B cell (primary cell): ENCODE results near the gene PCK2. TPM values are rescaled to one million over a fixed set of nuclear protein-coding genes. Genes with fewer than 3 reads are reported as not detected.

ENCODE experiments used
- ATAC-seq: fragments of 200-7000 bp; cut with Tn5 transposase; one replicate; pipeline ENCODE4 v1.10.0; 2021; ENCODE audit warnings: low read depth, mild to moderate bottlenecking, moderate number of reproducible peaks, moderate library complexity
- CTCF ChIA-PET: fragments of 350-600 bp; sonication (Branson Sonifier 250); formaldehyde crosslinking; loops from one replicate; lab custom pipeline; 2021; ENCODE audit warnings: antibody characterized with exemption, inconsistent platforms; lab: Charles Lee
- POLR2A ChIA-PET: fragments of 350-600 bp; sonication (Branson Sonifier 250); formaldehyde crosslinking; loops from one replicate; lab custom pipeline; 2021; ENCODE audit warnings: antibody characterized with exemption; lab: Charles Lee
- DNase-seq: peaks from one replicate; pipeline ENCODE4 v3.0.0; 2013
- H2AFZ ChIP-seq: 2 replicates; pipeline ENCODE4 v1.6.1; 2012; ENCODE audit warnings: mild to moderate bottlenecking, low read depth, low read length; ENCODE audit not compliant: insufficient read depth, poor library complexity, severe bottlenecking
- H3K27ac ChIP-seq, 2 donors: 1 replicate in 1 of 2; 2 replicates in 1 of 2; pipeline ENCODE4 v1.5.1; 2012 to 2013; ENCODE audit warnings: low read length in 2 of 2, mild to moderate bottlenecking in 2 of 2, moderate library complexity in 1 of 2
- H3K27me3 ChIP-seq, 4 experiments: fragments of 200-600 bp in 1 of 4; sonication (generic) in 1 of 4; replicated peaks in 1 of 4; 1 replicate in 2 of 4; 2 replicates in 2 of 4; pipeline versions ENCODE4 v1.6.1 to v1.7.0; 2013 to 2016; ENCODE audit warnings: low read length in 3 of 4, mild to moderate bottlenecking in 2 of 4, mixed read lengths in 1 of 4, moderate library complexity in 1 of 4; ENCODE audit not compliant: insufficient read depth in 4 of 4, control insufficient read depth in 3 of 4; ENCODE audit errors: control extremely low read depth in 1 of 4
- H3K36me3 ChIP-seq, 2 experiments: replicated peaks in 1 of 2; 1 replicate in 1 of 2; 2 replicates in 1 of 2; pipeline versions ENCODE4 v1.6.1 to v1.7.1; 2013; ENCODE audit warnings: low read length in 1 of 2; ENCODE audit not compliant: insufficient read depth in 2 of 2, control insufficient read depth in 1 of 2; ENCODE audit errors: control extremely low read depth in 1 of 2, extremely low read depth in 1 of 2
- H3K4me1 ChIP-seq, 2 donors: fragments of 200-600 bp in 1 of 2; sonication (generic) in 1 of 2; 1 replicate in 1 of 2; 2 replicates in 1 of 2; pipeline versions ENCODE4 v1.5.1 to v1.6.1; 2013 to 2017; ENCODE audit warnings: low read length in 2 of 2; ENCODE audit not compliant: control insufficient read depth in 2 of 2, insufficient read depth in 2 of 2
- H3K4me2 ChIP-seq: replicated peaks from 2 replicates; pipeline ENCODE3; 2012; ENCODE audit warnings: mild to moderate bottlenecking, low read depth, low read length; ENCODE audit not compliant: poor library complexity, severe bottlenecking
- H3K4me3 ChIP-seq, 5 experiments: fragments of 200-600 bp in 1 of 5; sonication (generic) in 1 of 5; 1 replicate in 3 of 5; 2 replicates in 2 of 5; pipeline versions ENCODE4 v1.5.1 to v1.7.0; 2011 to 2016; ENCODE audit warnings: low read length in 4 of 5, mild to moderate bottlenecking in 4 of 5, low read depth in 2 of 5, control low read depth in 1 of 5, moderate library complexity in 1 of 5; ENCODE audit not compliant: insufficient read depth in 1 of 5; ENCODE audit errors: control extremely low read depth in 1 of 5, extremely low read depth in 1 of 5
- H3K79me2 ChIP-seq: fragments of 200-600 bp; sonication (generic); one replicate; pipeline ENCODE4 v1.6.0; 2016; ENCODE audit warnings: low read length; ENCODE audit not compliant: control insufficient read depth, insufficient read depth
- H3K9ac ChIP-seq: fragments of 200-600 bp; sonication (generic); 2 replicates; pipeline ENCODE4 v1.6.1; 2017; ENCODE audit warnings: mild to moderate bottlenecking, low read length, moderate library complexity
- H3K9me3 ChIP-seq, 3 donors: one replicate each; pipeline versions ENCODE4 v1.6.1 to v1.7.1; 2013; ENCODE audit warnings: low read length in 2 of 3; ENCODE audit not compliant: control insufficient read depth in 2 of 3, insufficient read depth in 1 of 3; ENCODE audit errors: control extremely low read depth in 1 of 3
- H4K20me1 ChIP-seq: 2 replicates; pipeline ENCODE4 v1.6.0; 2012; ENCODE audit warnings: mild to moderate bottlenecking, low read length; ENCODE audit not compliant: insufficient read depth, control insufficient read depth, poor library complexity, severe bottlenecking
- H3K27ac Mint-ChIP-seq: one replicate; pipeline ENCODE4 v1.8.0; 2021; ENCODE audit warnings: mixed read lengths
- H3K27me3 Mint-ChIP-seq: one replicate; pipeline ENCODE4 v1.8.0; 2021; ENCODE audit warnings: mixed read lengths
- H3K4me1 Mint-ChIP-seq: one replicate; pipeline ENCODE4 v1.8.0; 2021; ENCODE audit warnings: mixed read lengths
- H3K4me3 Mint-ChIP-seq: one replicate; pipeline ENCODE4 v1.8.0; 2021; ENCODE audit warnings: mixed read lengths
- H3K9me3 Mint-ChIP-seq: one replicate; pipeline ENCODE4 v1.8.0; 2022; ENCODE audit warnings: mixed read lengths; ENCODE audit not compliant: insufficient read depth
- WGBS: methylation state at CpG from one replicate; pipeline ENCODE4 v1.1.5; 2013; ENCODE audit warnings: missing lambda C conversion rate; ENCODE audit not compliant: insufficient coverage; 5-methylcytosine and 5-hydroxymethylcytosine counted together
- intact Hi-C: fragments of 100-400 bp; cut with micrococcal nuclease; formaldehyde crosslinking; loops from one replicate; pipeline ENCODE4 v1.10.0; 2022
- polyA plus RNA-seq: library from polyadenylated mRNA; depleted of rRNA; stranded (reverse); fragments of >200 nt; gene quantifications from 2 replicates; pipeline ENCODE4 v1.2.3, GENCODE V29; 2012
- total RNA-seq, 2 donors: library from RNA; stranded (reverse); fragments of 120-200 nt in 1 of 2; gene quantifications; 1 replicate in 1 of 2; 2 replicates in 1 of 2; pipeline versions ENCODE4 v1.2.3 to v1.2.4, GENCODE V29; 2013 to 2022
- TF ChIP-seq, protein P1 (sequence below): fragments of 200-600 bp; IDR thresholded peaks from one replicate; pipeline ENCODE4 v1.8.0; 2022; ENCODE audit warnings: antibody characterized with exemption, mild to moderate bottlenecking

PCK2 gene
- total and polyA plus RNA-seq, 2 donors (not counting 1 experiment from before 2014, with no cell fraction given), result 40.4 to 58.4 TPM

DNA sequence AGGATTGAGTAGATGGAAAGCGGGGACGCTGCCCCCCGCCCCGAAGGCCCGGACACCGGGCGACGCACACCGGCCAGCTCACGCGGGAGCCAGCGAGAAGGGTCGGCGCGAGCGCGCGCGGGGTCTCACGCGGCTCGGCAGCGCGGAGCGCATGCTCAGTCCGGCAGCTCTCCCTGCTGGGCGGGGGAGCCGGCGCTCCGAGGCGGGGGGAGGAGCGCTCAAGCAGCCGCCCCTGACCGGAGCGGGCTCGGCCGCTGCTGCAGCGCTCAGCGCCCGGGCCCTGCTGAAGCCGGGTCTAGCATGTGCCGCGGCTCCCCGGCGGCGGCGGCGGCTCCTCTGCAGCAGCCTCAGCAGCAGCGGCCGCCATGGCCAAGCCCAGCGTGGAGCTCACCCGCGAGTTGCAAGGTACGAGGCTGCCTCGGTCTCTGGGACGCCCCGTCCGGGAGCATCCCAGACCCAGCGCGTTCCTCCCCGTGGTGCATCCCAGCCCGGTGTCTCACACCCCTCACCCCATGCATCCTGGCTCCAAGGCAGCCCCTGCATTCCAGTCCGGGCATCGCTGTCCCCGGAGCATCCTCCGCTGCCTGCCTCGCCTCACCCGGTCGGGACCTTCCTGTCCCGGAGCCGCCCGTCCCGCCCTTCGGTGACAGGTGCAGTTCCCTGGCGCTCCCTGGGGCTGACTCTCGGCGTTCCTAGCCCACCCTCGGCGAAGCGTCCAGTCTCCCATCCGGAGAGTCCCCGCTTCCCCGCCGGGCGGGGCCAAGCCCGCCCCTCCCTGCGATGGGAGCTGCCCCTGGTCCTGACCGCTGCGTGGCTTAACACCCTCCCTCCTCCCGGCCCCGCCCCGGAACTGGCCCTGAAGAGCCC lies 42.1 kb upstream of the PCK2 start, which contains the start of gene CARMIL3:
CARMIL3 (plus strand) TSS at position 221 of the 867 bp plus-strand sequence; CDS start at position 366, 145 bp downstream.
- ChIA-PET CTCF (interaction anchor here (0.6 to 14.5 kb wide), 7 partner anchors 9 to 109 kb away, joined by 3 to 220 read pairs (median 5); partner anchors contain the start of genes DCAF11, IRF9 and NRL), POLR2A (interaction anchor here (0.8 to 1.6 kb wide), 3 partner anchors 27 to 31 kb away, joined by 3 to 9 read pairs (median 3); no protein-coding TSS in a partner anchor)
- Histone ChIP-seq H3K27me3 (peaks cover 0 to 31% (median 8%) of the 10 kb centered on the region in 4 experiments), H2AFZ (peak within 1 kb of the TSS; percentile 98), H3K4me3 (peak within 1 kb of the TSS; percentile 22 to 81 (median 63)), H3K4me1 (peaks cover 19 to 29% of the 10 kb centered on the region in 2 donors), H3K27ac (peak within 1 kb of the TSS; percentile 34 to 57), H3K9me3 (peaks cover 0 to 3% (median 0%) of the 10 kb centered on the region in 3 donors), H4K20me1 (no peaks in the 10 kb centered on the region), H3K36me3 (no peaks in the 10 kb centered on the region), H3K79me2 (no peaks in the 10 kb centered on the region), H3K4me2 (peak within 1 kb of the TSS; percentile 98), H3K9ac (peak within 1 kb of the TSS; percentile 78)
- Mint-ChIP-seq H3K27me3 (peaks cover 7% of the 10 kb centered on the region), H3K9me3 (no peaks in the 10 kb centered on the region), H3K4me3 (peak within 1 kb of the TSS; percentile 83), H3K27ac (peak within 1 kb of the TSS; percentile 68), H3K4me1 (peaks cover 41% of the 10 kb centered on the region)
- DNase-seq (peak; percentile 79), ATAC-seq (peak; percentile 87)
- TF ChIP-seq, protein P1, sequence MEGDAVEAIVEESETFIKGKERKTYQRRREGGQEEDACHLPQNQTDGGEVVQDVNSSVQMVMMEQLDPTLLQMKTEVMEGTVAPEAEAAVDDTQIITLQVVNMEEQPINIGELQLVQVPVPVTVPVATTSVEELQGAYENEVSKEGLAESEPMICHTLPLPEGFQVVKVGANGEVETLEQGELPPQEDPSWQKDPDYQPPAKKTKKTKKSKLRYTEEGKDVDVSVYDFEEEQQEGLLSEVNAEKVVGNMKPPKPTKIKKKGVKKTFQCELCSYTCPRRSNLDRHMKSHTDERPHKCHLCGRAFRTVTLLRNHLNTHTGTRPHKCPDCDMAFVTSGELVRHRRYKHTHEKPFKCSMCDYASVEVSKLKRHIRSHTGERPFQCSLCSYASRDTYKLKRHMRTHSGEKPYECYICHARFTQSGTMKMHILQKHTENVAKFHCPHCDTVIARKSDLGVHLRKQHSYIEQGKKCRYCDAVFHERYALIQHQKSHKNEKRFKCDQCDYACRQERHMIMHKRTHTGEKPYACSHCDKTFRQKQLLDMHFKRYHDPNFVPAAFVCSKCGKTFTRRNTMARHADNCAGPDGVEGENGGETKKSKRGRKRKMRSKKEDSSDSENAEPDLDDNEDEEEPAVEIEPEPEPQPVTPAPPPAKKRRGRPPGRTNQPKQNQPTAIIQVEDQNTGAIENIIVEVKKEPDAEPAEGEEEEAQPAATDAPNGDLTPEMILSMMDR, result no peak
- intact Hi-C loops, result loop anchor here (1.0 to 5.0 kb wide), 2 partner anchors 29 to 465 kb away; no protein-coding TSS in a partner anchor
- WGBS, result under 1% methylated on average over 87 of the region's 92 CpGs
